H1 (cell line): ENCODE results near the gene MPHOSPH9. TPM values are rescaled to one million over a fixed set of nuclear protein-coding genes. Genes with fewer than 3 reads are reported as not detected.

ENCODE experiments used
- CTCF ChIA-PET: fragments of 300-600 bp; sonication (Branson Sonifier 250); formaldehyde crosslinking; loops from one replicate; lab custom pipeline; 2021; ENCODE audit not compliant: partially characterized antibody; lab: Charles Lee
- POLR2A ChIA-PET: fragments of 300-600 bp; sonication (Branson Sonifier 250); formaldehyde crosslinking; loops from one replicate; lab custom pipeline; 2021; ENCODE audit warnings: inconsistent platforms; ENCODE audit not compliant: partially characterized antibody; lab: Charles Lee
- DNase-seq, 2 experiments: peaks; one replicate each; pipeline versions ENCODE4 v3.0.0 to v3.0.0-alpha.2; 2010 to 2022; ENCODE audit warnings: low spot score in 2 of 2, low read depth in 1 of 2, mixed read lengths in 1 of 2
- FAIRE-seq: peaks from 2 replicates; lab custom pipeline; 2011; peaks lifted over from hg19 to GRCh38; lab: Jason Lieb, UNC
- H2AFZ ChIP-seq: 2 replicates; pipeline ENCODE4 v1.8.1; 2012; ENCODE audit warnings: low read length, inconsistent platforms
- H2AK5ac ChIP-seq: 2 replicates; pipeline ENCODE4 v1.6.1; 2013; ENCODE audit warnings: low read depth, low read length
- H2BK120ac ChIP-seq: replicated peaks from 2 replicates; pipeline ENCODE3; 2013; ENCODE audit warnings: low read depth, low read length, inconsistent platforms
- H2BK12ac ChIP-seq: 2 replicates; pipeline ENCODE4 v1.6.1; 2013; ENCODE audit warnings: low read depth, low read length
- H2BK15ac ChIP-seq: 2 replicates; pipeline ENCODE4 v1.6.1; 2013; ENCODE audit warnings: low read length
- H2BK20ac ChIP-seq: 2 replicates; pipeline ENCODE4 v1.6.1; 2013; ENCODE audit warnings: low read length
- H2BK5ac ChIP-seq: 2 replicates; pipeline ENCODE4 v1.6.1; 2013; ENCODE audit warnings: low read depth, low read length
- H3K14ac ChIP-seq: 2 replicates; pipeline ENCODE4 v1.6.1; 2013; ENCODE audit warnings: inconsistent platforms; ENCODE audit not compliant: insufficient read length
- H3K18ac ChIP-seq: 2 replicates; pipeline ENCODE4 v1.6.1; 2013; ENCODE audit warnings: low read length; ENCODE audit errors: extremely low read depth
- H3K23ac ChIP-seq: 2 replicates; pipeline ENCODE4 v1.6.1; 2013; ENCODE audit warnings: inconsistent platforms; ENCODE audit not compliant: insufficient read length
- H3K23me2 ChIP-seq: 2 replicates; pipeline ENCODE4 v1.6.1; 2013; ENCODE audit warnings: low read depth, low read length
- H3K27ac ChIP-seq: 2 replicates; pipeline ENCODE4 v1.6.1; 2011; ENCODE audit warnings: low read depth, low read length, inconsistent platforms
- H3K27me3 ChIP-seq, 4 experiments: replicated peaks in 1 of 4; 1 replicate in 1 of 4; 2 replicates in 3 of 4; pipeline versions ENCODE4 v1.6.1 to v1.8.1; 2011 to 2013; ENCODE audit warnings: low read length in 3 of 4, mild to moderate bottlenecking in 3 of 4, inconsistent platforms in 2 of 4, mixed read lengths in 2 of 4, moderate library complexity in 1 of 4; ENCODE audit not compliant: control insufficient read depth in 3 of 4, insufficient read depth in 3 of 4; ENCODE audit errors: extremely low read depth in 1 of 4
- H3K36me3 ChIP-seq, 4 experiments: 2 replicates each; pipeline versions ENCODE4 v1.6.1 to v1.8.1; 2011 to 2013; ENCODE audit warnings: mild to moderate bottlenecking in 4 of 4, low read length in 3 of 4, moderate library complexity in 2 of 4, control low read depth in 1 of 4, inconsistent platforms in 1 of 4; ENCODE audit not compliant: insufficient read depth in 4 of 4, control insufficient read depth in 2 of 4
- H3K4ac ChIP-seq: replicated peaks from 2 replicates; pipeline ENCODE3; 2013; ENCODE audit warnings: low read length, low read depth, mixed read lengths, inconsistent platforms; ENCODE audit not compliant: insufficient read length
- H3K4me1 ChIP-seq, 4 experiments: replicated peaks in 1 of 4; 1 replicate in 1 of 4; 2 replicates in 3 of 4; pipeline versions ENCODE4 v1.6.1 to v1.8.1; 2011 to 2013; ENCODE audit warnings: low read length in 3 of 4, inconsistent platforms in 2 of 4, mixed read lengths in 1 of 4; ENCODE audit not compliant: insufficient read depth in 4 of 4, control insufficient read depth in 3 of 4
- H3K4me2 ChIP-seq, 2 experiments: 2 replicates each; pipeline versions ENCODE4 v1.6.1 to v1.8.1; 2011 to 2013; ENCODE audit warnings: low read depth in 2 of 2, low read length in 2 of 2, control low read depth in 1 of 2, inconsistent platforms in 1 of 2, mild to moderate bottlenecking in 1 of 2; ENCODE audit not compliant: insufficient read depth in 1 of 2
- H3K4me3 ChIP-seq, 4 experiments: fragments of 200-600, 300-600 bp in 1 of 4; sonication (generic), shearing (Covaris generic), sonication (Bioruptor Twin) in 1 of 4; 2 replicates each; pipeline versions ENCODE4 v1.5.1 to v1.8.1; 2011 to 2016; ENCODE audit warnings: low read length in 4 of 4, low read depth in 3 of 4, control low read depth in 2 of 4, inconsistent platforms in 2 of 4, mild to moderate bottlenecking in 2 of 4, mixed read lengths in 1 of 4, moderate library complexity in 1 of 4; ENCODE audit not compliant: insufficient read depth in 2 of 4; ENCODE audit errors: extremely low read depth in 1 of 4
- H3K56ac ChIP-seq: replicated peaks from 2 replicates; pipeline ENCODE3; 2013; ENCODE audit warnings: low read depth, mild to moderate bottlenecking, mixed read lengths, low read length, inconsistent platforms; ENCODE audit not compliant: insufficient read length
- H3K79me1 ChIP-seq: 2 replicates; pipeline ENCODE4 v1.6.1; 2013; ENCODE audit warnings: low read depth, low read length, control low read depth
- H3K79me2 ChIP-seq, 2 experiments: 2 replicates each; pipeline versions ENCODE4 v1.6.1 to v1.8.1; 2012 to 2013; ENCODE audit warnings: low read length in 2 of 2, mild to moderate bottlenecking in 2 of 2, inconsistent platforms in 1 of 2; ENCODE audit not compliant: insufficient read depth in 2 of 2, control insufficient read depth in 1 of 2
- H3K9ac ChIP-seq, 4 experiments: replicated peaks in 1 of 4; 1 replicate in 1 of 4; 2 replicates in 3 of 4; pipeline versions ENCODE4 v1.6.1 to v1.8.1; 2011 to 2013; ENCODE audit warnings: low read depth in 3 of 4, low read length in 3 of 4, control low read depth in 2 of 4, mild to moderate bottlenecking in 2 of 4, moderate library complexity in 2 of 4, inconsistent platforms in 1 of 4; ENCODE audit errors: extremely low read depth in 1 of 4
- H3K9me3 ChIP-seq, 2 experiments: 2 replicates each; pipeline versions ENCODE4 v1.6.1 to v1.8.1; 2012 to 2013; ENCODE audit warnings: mild to moderate bottlenecking in 2 of 2, moderate library complexity in 2 of 2, control low read depth in 1 of 2, inconsistent platforms in 1 of 2, low read depth in 1 of 2, low read length in 1 of 2, mixed read lengths in 1 of 2; ENCODE audit not compliant: insufficient read depth in 2 of 2
- H4K20me1 ChIP-seq, 2 experiments: replicated peaks in 1 of 2; 2 replicates each; pipeline versions ENCODE3 to v1.8.1; 2011 to 2013; ENCODE audit warnings: inconsistent platforms in 2 of 2, low read length in 2 of 2, mild to moderate bottlenecking in 1 of 2; ENCODE audit not compliant: insufficient read depth in 2 of 2, control insufficient read depth in 1 of 2
- H4K5ac ChIP-seq: 2 replicates; pipeline ENCODE4 v1.6.1; 2013; ENCODE audit warnings: low read length, low read depth, mixed read lengths, inconsistent platforms; ENCODE audit not compliant: insufficient read length
- H4K8ac ChIP-seq: 2 replicates; pipeline ENCODE4 v1.8.0; 2013; ENCODE audit warnings: mild to moderate bottlenecking, moderate library complexity, low read length, inconsistent platforms; ENCODE audit not compliant: insufficient read depth; ENCODE audit errors: extremely low read depth
- H4K91ac ChIP-seq: replicated peaks from 2 replicates; pipeline ENCODE3; 2013; ENCODE audit warnings: low read length, mixed read lengths, inconsistent platforms; ENCODE audit not compliant: insufficient read length
- HDAC2 ChIP-seq, 2 experiments: fragments of 300-600 bp in 1 of 2; sonication (generic) in 1 of 2; IDR thresholded peaks; 2 replicates each; pipeline ENCODE4 v1.6.1; 2011 to 2012; ENCODE audit warnings: low read depth in 2 of 2, low read length in 2 of 2, mild to moderate bottlenecking in 2 of 2, moderate library complexity in 2 of 2, borderline replicate concordance in 1 of 2, inconsistent platforms in 1 of 2
- JUN ChIP-seq: IDR thresholded peaks from 2 replicates; pipeline ENCODE4 v1.6.1; 2011; ENCODE audit warnings: low read depth, mild to moderate bottlenecking, improper control_type of control experiment, low read length
- KDM4A ChIP-seq: IDR thresholded peaks from one replicate; pipeline ENCODE4 v1.7.1; 2012; ENCODE audit warnings: low read depth, mild to moderate bottlenecking, moderate library complexity, low read length, inconsistent platforms; ENCODE audit not compliant: severe bottlenecking
- POLR2AphosphoS5 ChIP-seq: IDR thresholded peaks from 2 replicates; pipeline ENCODE4 v1.6.1; 2011; ENCODE audit warnings: low read depth, low read length
- RXRA ChIP-seq: IDR thresholded peaks from 2 replicates; pipeline ENCODE4 v1.6.1; 2011; ENCODE audit warnings: low read depth, mild to moderate bottlenecking, low read length, moderate library complexity; ENCODE audit not compliant: insufficient read depth
- SUZ12 ChIP-seq: fragments of 200-600 bp; sonication (generic); IDR thresholded peaks from 2 replicates; pipeline ENCODE4 v1.6.1; 2012; ENCODE audit warnings: mild to moderate bottlenecking, inconsistent platforms, low read length, moderate library complexity, mixed read lengths
- WGBS, 2 experiments: shearing (Covaris generic) in 1 of 2; methylation state at CpG; one replicate each; pipeline versions ENCODE4 v1.1.6 to v1.1.7; 2013 to 2015; ENCODE audit warnings: low lambda C conversion rate in 2 of 2, mixed read lengths in 2 of 2, inconsistent platforms in 1 of 2, low coverage in 1 of 2, missing lambda C conversion rate in 1 of 2; ENCODE audit not compliant: insufficient replicate concordance in 2 of 2, insufficient coverage in 1 of 2, insufficient read length in 1 of 2; ENCODE audit errors: extremely low coverage in 1 of 2, missing lambda C conversion rate in 1 of 2; 5-methylcytosine and 5-hydroxymethylcytosine counted together
- polyA plus RNA-seq, 7 experiments: library from polyadenylated mRNA; depleted of rRNA in 3 of 7; stranded (reverse) in 5 of 7; unstranded in 2 of 7; fragments of >200 nt in 5 of 7; fragments of 200-250 nt in 2 of 7; gene quantifications; 1 replicate in 5 of 7; 2 replicates in 1 of 7; 4 replicates in 1 of 7; pipeline versions ENCODE4 v1.2.1 to v1.2.3, GENCODE V29; 2011 to 2013; ENCODE audit warnings: missing spikeins in 2 of 7, mixed read lengths in 2 of 7
- total RNA-seq: library from RNA; stranded (reverse); fragmentation: NEBNext Ultra II Directional; extraction: Animal tissue kit (Norgen Biotek cat#: 25700); gene quantifications from 2 replicates; pipeline ENCODE4 v1.2.1, GENCODE V29; 2021

Gene MPHOSPH9
- total and polyA plus RNA-seq, 2 of the 8 experiments (the other 6 are each of a cell fraction or from before 2014, with no cell fraction given) = 8.8 to 48.8 TPM

- Histone ChIP-seq H4K8ac (no peak overlapping the region), H4K20me1 (peaks cover 0 to 2% of the 10 kb centered on the region in 2 experiments), H4K91ac (no peak overlapping the region), H3K79me1 (no peaks in the 10 kb centered on the region; the same call in 1 of the 2 replicates), H2BK12ac (no peak overlapping the region), H3K18ac (no peak overlapping the region), H2BK5ac (no peak overlapping the region), H3K4me1 (0 out of 7 replicates have a peak, but pooled peaks cover 0 to 2% (median 0%) of the 10 kb centered on the region in 4 experiments), H3K23ac (no peak overlapping the region), H3K56ac (no peak overlapping the region), H3K27me3 (no peaks in the 10 kb centered on the region), H3K36me3 (peaks cover 3 to 41% (median 12%) of the 10 kb centered on the region in 4 experiments; a peak in 6 of 8 replicates), H2BK15ac (no peak overlapping the region), H3K4me2 (no peak overlapping the region), H2AFZ (no peak overlapping the region), H3K14ac (no peak overlapping the region), H2AK5ac (no peak overlapping the region), H3K4ac (no peak overlapping the region), H3K23me2 (no peaks in the 10 kb centered on the region), H2BK120ac (no peak overlapping the region), H3K27ac (no peak overlapping the region), H3K9me3 (no peaks in the 10 kb centered on the region), H4K5ac (no peak overlapping the region), H3K4me3 (no peak overlapping the region), H3K9ac (no peak overlapping the region), H3K79me2 (no peaks in the 10 kb centered on the region), H2BK20ac (no peak overlapping the region)
- no peak for DNase-seq
- WGBS, 2 experiments = 92% methylated on average over 11 of the region's 11 CpGs; no CpG with 5 or more reads in 1 of the 2 experiments
- FAIRE-seq = no peak
- TF ChIP-seq SUZ12 (no peak), HDAC2 (IDR thresholded peaks at IDR 0.05; ENCODE audit: borderline replicate concordance in 1 of 2, low read depth in 2 of 2, low read length in 2 of 2) (no peak), RXRA (no peak), KDM4A (no peak), JUN (no peak), POLR2AphosphoS5 (no peak)
- CTCF ChIA-PET = interaction anchor here (0.7 to 1.6 kb wide), 3 partner anchors 159 to 363 kb away, joined by 3 to 6 read pairs (median 3); no protein-coding TSS in a partner anchor
- POLR2A ChIA-PET = interaction anchor here (0.6 to 3.1 kb wide), 4 partner anchors 9 to 942 kb away, joined by 3 to 20 read pairs (median 3); partner anchors contain the start of genes MPHOSPH9 and MTRFR
These were observed 9.7 kb downstream of the MPHOSPH9 start for GRCh38 chr12:123223241-123223668.
